Urinary bladder (tissue), 4 donors: Measurements from ENCODE around the gene PAK3. TPM values are rescaled to one million over a fixed set of nuclear protein-coding genes. Genes with fewer than 3 reads are reported as not detected.

Experiments
- DNase-seq: peaks from one replicate; pipeline ENCODE4 v3.0.0-alpha.2; 2015; ENCODE audit errors: extremely low spot score
- H3K27ac ChIP-seq: one replicate; pipeline ENCODE4 v1.5.1; 2013; ENCODE audit warnings: low read depth, mild to moderate bottlenecking, moderate library complexity
- H3K36me3 ChIP-seq: one replicate; pipeline ENCODE4 v1.6.1; 2013; ENCODE audit warnings: mild to moderate bottlenecking, moderate library complexity; ENCODE audit not compliant: insufficient read depth
- H3K4me1 ChIP-seq: one replicate; pipeline ENCODE4 v1.6.1; 2013; ENCODE audit warnings: mild to moderate bottlenecking, moderate library complexity; ENCODE audit not compliant: insufficient read depth
- H3K4me3 ChIP-seq: one replicate; pipeline ENCODE4 v1.5.1; 2013; ENCODE audit warnings: low read depth, low read length
- WGBS: extraction: QIAGEN DNeasy Blood & Tissue Kit; methylation state at CpG from one replicate; pipeline ENCODE4 v1.1.7; 2013; 5-methylcytosine and 5-hydroxymethylcytosine counted together
- polyA plus RNA-seq: library from polyadenylated mRNA; stranded (reverse); fragments of 200-250 nt; gene quantifications from one replicate; pipeline ENCODE4 v1.2.3, GENCODE V29; 2013
- total RNA-seq: library from RNA; depleted of rRNA; stranded (reverse); fragments of >200 nt; gene quantifications from one replicate; pipeline ENCODE4 v1.2.3, GENCODE V29; 2014
- donor health status: healthy with polysubstance abuse.
- donor health status: healthy.

PAK3 gene
- total and polyA plus RNA-seq, 2 donors, result 0.33 to 6.9 TPM

DNA sequence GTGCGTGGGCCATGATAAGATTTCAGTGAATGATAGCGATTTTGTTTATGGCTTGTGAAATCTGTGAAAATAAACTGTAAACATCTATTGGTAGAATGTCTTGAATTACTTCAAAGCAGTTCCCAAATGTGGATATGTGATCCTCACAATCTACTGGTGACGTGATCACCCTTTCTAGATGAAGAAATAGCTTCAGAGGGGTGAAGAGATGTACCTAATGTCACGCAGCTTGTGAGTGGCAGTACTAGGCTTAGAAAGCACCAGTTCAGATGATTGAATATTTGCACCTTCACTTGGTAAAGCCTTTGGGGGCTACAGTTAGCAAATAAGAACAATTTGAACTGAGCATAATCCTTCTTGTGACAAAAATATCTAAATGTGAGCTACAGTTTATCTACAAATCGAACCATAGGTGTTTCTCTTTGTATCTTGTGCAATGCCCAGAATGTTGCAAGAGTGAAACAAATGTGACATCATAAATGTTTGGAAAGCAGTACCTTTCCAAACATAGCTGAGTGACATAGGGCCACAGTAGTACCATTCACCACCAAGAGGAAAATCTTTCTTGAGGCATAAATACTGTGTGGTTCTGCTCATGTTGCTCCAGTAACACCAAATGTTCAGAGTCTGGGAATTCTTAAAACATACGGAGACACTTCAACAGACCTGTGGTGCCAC is 14.2 kb downstream of the PAK3 start:
- DNase-seq, result no peak
- Histone ChIP-seq H3K27ac (no peak overlapping the region), H3K36me3 (no peaks in the 10 kb centered on the region), H3K4me1 (no peaks in the 10 kb centered on the region), H3K4me3 (no peak overlapping the region)
- WGBS, result 92% methylated on average over 6 of the region's 6 CpGs

DNA sequence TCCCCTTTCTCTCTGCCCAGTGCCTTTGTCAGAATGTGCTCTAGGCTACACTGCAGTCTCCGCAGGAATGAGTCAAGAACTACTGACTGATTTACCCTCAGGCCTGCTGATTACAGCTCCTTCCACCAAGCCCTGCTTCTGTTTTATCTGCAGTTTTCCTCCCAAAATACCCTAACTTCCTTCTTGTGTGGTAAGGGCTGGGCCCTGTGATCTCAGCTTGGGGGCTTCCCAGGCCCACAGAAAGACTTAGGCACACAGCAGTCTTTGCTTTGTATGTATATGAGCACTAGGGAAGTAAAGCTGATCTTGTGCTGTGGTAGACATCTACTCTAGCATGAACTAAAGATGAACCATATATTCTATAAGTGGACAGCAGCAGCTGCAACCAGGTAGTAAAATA is 18.8 kb downstream of the PAK3 start:
- WGBS, result 93% methylated on average over 1 of the region's 1 CpG

DNA sequence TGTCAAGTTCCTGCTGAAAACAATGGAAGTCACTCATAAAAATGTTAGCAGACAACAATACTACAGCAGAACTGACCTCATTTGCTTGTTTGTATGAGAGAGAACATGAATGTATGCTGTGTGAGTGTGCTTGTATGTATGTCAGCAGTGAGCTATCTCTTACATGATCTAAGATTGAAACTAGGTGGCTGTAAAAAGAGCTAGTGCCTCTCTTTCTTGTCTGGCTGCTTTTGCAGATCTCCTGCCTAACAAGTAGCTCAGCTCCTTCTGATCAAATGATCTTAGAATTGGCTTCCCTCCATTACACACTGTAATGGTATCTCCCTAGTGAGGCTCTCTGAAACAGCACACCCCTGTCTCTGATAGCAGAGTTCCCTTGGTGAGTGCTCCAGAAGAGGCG is 20.7 kb downstream of the PAK3 start:
- Histone ChIP-seq H3K4me3 (no peak overlapping the region), H3K36me3 (no peaks in the 10 kb centered on the region), H3K27ac (no peak overlapping the region), H3K4me1 (no peaks in the 10 kb centered on the region)
- DNase-seq, result no peak
- 94% methylated on average over 1 of the region's 1 CpG for WGBS

More for the DNA sequence above, 18.8 kb downstream of the PAK3 start:
- Histone ChIP-seq H3K36me3 (no peaks in the 10 kb centered on the region), H3K4me1 (no peaks in the 10 kb centered on the region), H3K4me3 (no peak overlapping the region), H3K27ac (no peak overlapping the region)
- no peak for DNase-seq

DNA sequence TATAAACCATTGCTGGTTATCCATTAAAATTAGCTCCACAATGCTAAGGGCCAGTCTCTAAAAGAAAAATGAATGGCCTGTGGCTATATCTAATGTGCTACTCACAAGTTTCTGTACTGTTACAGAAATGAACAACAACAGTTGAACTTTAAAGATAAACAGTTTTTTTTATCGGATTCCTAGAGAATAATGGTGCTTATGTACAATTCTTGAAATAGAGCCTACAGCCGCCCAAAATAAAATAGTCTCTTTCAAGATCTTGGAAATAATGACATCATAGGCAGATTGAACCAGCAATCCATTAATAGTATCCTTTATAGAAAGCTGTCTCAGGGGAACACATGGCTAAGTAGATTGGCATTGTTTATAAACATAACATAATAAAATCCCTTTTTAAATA is 23.4 kb downstream of the PAK3 start:
- Histone ChIP-seq H3K4me1 (no peaks in the 10 kb centered on the region), H3K36me3 (no peaks in the 10 kb centered on the region), H3K27ac (no peak overlapping the region), H3K4me3 (no peak overlapping the region)
- 57% methylated on average over 2 of the region's 2 CpGs for WGBS
- no peak for DNase-seq

DNA sequence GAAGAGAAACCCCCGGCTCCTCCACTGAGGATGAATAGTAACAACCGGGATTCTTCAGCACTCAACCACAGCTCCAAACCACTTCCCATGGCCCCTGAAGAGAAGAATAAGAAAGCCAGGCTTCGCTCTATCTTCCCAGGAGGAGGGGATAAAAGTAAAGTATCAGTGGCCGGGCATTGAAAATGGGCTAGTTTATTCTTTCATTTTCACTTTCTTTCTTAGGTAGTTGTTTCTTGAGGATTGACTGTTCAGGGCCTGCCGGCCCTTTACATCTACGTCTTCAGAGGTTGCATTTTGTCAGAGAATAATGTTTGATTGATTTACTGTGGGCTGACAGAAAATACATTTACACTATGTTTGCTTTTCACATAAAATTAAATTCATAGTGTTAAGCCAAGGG is 27.1 kb downstream of the PAK3 start:
- Histone ChIP-seq H3K4me1 (no peaks in the 10 kb centered on the region), H3K36me3 (no peaks in the 10 kb centered on the region), H3K27ac (no peak overlapping the region), H3K4me3 (no peak overlapping the region)
- no peak for DNase-seq
- 84% methylated on average over 6 of the region's 6 CpGs for WGBS

DNA sequence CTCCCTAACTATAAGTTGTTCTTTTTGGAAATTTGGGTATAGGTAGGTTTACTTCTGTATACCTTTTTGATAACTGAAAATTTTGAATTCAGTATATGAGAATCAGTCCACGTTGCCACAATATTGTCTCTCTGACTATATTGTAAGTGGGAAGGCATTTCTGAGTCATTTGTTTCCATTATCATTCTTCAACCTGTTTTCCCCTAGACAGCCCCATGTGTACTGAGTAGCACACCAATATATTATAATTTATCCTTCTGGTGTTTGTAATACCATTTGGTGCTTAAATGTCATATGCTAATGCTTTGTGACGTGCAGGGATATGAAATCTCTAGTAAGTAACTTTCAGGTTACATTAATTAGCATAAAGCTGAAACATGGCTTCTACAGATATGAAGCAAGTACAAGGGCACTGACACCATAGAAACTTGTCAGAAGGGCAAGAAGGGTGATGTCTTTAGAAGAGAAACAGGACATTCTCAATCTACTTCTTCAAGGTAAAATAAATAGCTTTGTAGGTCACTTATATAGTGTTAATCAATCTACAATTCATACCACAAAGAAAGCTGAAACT is 27.7 kb downstream of the PAK3 start:
- no peak for DNase-seq
- H3K4me3 ChIP-seq, result no peak overlapping the region
- H3K4me1 ChIP-seq, result no peaks in the 10 kb centered on the region
- WGBS, result 94% methylated on average over 2 of the region's 2 CpGs
- H3K27ac ChIP-seq, result no peak overlapping the region
- no peaks in the 10 kb centered on the region for H3K36me3 ChIP-seq

DNA sequence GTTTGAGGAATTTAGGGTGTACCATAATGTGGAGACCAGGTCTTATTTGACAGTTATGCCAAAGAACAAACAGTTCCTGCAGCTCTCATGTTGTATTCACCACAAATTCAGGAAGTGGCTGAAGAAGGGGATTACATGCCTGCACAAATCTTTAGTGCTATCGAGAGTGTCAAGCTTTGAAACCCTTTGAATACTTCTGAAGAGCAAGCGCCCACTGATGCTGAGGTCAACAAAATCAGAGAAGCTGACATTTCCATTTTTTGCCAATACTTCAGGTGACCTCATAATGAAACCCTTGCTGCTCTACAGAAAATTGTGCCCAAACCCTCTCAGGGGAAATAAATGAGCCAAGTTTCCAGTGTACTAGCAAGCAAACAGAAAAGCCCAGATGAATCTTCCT is 28.4 kb downstream of the PAK3 start:
- no peak overlapping the region for H3K27ac ChIP-seq
- no peaks in the 10 kb centered on the region for H3K4me1 ChIP-seq
- no peaks in the 10 kb centered on the region for H3K36me3 ChIP-seq
- no peak for DNase-seq
- WGBS, result 75% methylated on average over 2 of the region's 2 CpGs
- H3K4me3 ChIP-seq, result no peak overlapping the region

DNA sequence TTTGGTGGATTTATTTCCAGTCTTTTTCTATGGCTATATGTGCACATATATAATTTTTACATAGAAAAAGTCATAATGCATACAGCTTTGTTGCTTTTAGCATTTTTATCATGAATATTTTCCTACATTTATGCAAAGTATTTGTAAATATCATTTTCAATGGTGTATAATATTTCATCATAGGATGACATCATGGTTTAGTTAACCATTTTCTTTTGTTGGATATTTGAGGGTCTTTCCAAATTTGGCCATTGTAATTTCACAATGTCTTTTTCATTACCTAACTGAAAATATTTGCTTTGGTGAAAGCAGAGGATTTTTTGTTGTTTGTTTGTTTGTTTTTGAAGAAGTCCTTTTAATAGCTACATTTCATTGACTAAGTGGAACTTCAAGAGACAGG is 31.0 kb downstream of the PAK3 start:
- DNase-seq, result no peak
- Histone ChIP-seq H3K36me3 (no peaks in the 10 kb centered on the region), H3K27ac (no peak overlapping the region), H3K4me3 (no peak overlapping the region), H3K4me1 (no peaks in the 10 kb centered on the region)

DNA sequence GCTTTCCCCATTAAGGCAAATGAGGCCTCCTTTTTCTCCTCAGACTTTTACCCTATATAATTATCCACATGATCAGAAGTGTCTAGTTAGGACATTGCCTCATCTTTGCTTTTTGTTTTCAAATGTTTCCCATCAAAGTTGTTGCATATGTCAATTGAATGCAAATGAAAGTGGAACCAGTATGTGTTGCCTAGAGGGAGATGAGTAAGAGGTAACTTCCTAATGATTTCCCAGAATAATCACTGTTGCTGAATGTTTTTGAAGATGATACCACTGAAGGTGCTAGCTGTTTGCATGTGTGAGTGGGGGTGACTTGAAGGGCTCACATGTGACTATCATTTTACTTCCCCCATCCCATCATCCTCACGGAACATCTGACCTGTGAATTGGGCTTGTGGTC is 33.9 kb downstream of the PAK3 start:
- Histone ChIP-seq H3K4me3 (no peak overlapping the region), H3K36me3 (no peaks in the 10 kb centered on the region), H3K27ac (no peak overlapping the region), H3K4me1 (no peaks in the 10 kb centered on the region)
- 88% methylated on average over 1 of the region's 1 CpG for WGBS
- DNase-seq, result no peak

DNA sequence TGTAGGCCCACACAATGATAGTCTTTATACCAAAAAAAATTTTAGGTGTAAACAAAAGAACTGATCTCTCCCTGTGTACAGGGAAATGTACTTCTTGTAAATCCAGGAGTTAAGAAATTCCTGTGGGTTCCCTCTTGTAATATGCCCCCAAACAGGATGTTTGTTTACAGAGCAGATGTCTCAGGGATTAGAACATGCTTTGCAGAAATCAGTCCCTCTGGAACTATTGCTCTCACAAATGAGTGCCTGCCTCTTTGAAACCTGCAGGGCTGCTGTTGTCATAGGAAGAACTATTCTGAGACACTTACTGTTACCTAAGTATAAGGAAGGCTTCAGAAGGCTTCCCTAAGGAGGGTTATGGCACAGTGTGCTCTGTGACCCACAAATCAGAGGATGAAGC is 35.6 kb downstream of the PAK3 start:
- Histone ChIP-seq H3K27ac (no peak overlapping the region), H3K36me3 (no peaks in the 10 kb centered on the region), H3K4me3 (no peak overlapping the region), H3K4me1 (no peaks in the 10 kb centered on the region)
- no peak for DNase-seq

DNA sequence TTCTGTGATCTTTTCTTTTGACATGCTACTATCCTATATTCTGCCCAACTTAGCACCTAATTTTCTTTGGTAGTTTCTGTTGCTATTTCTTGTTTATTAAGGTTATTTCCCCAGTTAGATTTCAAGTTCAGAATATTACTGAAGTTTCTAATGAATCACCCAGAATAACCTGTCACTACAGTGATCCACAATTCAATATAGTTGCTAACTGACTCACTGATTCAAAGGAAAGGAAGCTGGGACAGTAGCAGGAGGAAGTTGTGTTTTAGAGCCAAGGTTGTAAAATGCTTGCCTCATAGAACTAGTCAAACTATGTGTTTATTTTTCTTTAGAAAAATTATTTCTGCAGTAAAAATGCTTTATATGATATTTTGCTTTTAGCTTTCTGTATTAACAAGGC is 37.4 kb downstream of the PAK3 start:
- DNase-seq, result no peak
- no peaks in the 10 kb centered on the region for H3K4me1 ChIP-seq
- H3K36me3 ChIP-seq, result no peaks in the 10 kb centered on the region
- H3K4me3 ChIP-seq, result no peak overlapping the region
- no peak overlapping the region for H3K27ac ChIP-seq

DNA sequence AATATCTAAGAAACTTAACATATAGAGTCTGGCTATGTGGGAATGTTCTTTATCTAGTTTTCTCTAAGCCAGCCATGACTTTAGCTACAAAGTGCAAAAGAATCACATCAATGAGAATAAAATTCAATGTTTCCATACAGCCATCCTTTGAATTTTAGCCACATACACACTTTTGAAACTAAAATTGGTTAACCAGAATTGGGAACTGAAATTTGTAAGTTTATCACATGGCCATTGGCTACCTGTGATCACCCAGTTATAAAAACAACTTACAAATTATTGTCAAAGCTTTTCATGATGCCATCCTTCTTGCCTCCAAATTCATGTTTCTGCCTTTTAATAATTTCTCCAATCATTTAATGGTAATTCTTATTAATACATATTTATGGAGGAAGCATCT is 49.9 kb downstream of the PAK3 start:
- no peak overlapping the region for H3K4me3 ChIP-seq
- H3K36me3 ChIP-seq, result no peaks in the 10 kb centered on the region
- DNase-seq, result no peak
- no peaks in the 10 kb centered on the region for H3K4me1 ChIP-seq
- no peak overlapping the region for H3K27ac ChIP-seq

DNA sequence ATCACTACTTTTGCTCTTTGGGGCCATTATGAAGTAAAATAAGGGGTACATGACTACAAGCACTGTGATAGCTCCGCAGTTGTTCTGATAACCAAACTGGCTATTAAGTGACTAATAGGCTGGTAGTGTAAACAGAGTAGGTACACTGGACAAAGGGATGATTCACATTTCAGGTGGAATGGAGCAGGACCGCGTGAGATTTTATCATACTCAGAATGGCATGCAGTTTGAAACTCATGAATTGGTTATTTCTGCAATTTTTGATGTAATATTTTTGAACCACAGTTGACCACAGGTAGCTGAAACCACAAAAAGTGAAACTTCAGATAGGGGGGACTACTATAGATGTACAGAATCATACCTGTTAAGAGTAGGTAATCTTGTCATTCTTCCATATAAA is 55.8 kb downstream of the PAK3 start:
- no peaks in the 10 kb centered on the region for H3K4me1 ChIP-seq
- no peaks in the 10 kb centered on the region for H3K36me3 ChIP-seq
- H3K27ac ChIP-seq, result no peak overlapping the region
- no peak overlapping the region for H3K4me3 ChIP-seq
- DNase-seq, result no peak
- WGBS, result 84% methylated on average over 3 of the region's 3 CpGs

DNA sequence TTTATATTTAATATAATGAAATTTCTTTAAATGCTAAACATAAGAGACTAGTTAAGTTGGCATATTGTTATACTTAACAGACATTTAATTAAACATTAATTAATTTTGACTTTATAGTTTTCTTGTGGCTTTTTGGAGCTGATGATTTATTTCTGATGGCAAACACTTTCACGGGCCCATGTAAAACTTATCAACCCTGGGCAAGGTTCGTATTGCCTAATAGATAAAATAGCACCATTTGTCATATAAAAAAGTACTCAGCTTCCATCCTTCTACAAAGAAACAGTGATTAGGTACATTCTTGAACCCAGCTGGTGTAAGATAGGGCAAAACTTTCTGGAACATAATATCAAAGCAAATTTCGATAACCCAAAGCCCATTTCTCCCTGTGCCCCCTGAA is 63.2 kb downstream of the PAK3 start:
- WGBS, result 68% methylated on average over 3 of the region's 3 CpGs
- no peaks in the 10 kb centered on the region for H3K36me3 ChIP-seq
- no peak overlapping the region for H3K27ac ChIP-seq
- no peak overlapping the region for H3K4me3 ChIP-seq
- no peaks in the 10 kb centered on the region for H3K4me1 ChIP-seq
- no peak for DNase-seq

DNA sequence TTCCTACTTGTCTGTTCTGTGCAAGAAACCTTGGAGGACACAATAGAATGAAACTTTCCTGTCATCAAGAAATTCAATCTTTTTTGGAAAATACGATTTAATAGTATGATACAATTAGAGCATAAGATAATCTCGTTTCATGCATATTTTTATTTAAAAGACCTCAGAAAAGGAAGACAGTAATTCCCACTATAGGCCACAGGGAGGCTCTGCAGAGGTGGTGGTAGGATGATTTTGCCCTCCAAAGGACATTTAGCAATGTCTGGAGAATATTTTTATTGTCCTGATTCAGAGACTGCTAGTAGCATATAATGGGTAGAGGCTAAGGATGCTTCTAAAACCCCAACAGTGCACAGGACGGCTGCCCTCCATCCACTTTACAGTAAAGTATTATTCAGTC is 68.7 kb downstream of the PAK3 start:
- H3K27ac ChIP-seq, result no peak overlapping the region
- no peaks in the 10 kb centered on the region for H3K4me1 ChIP-seq
- DNase-seq, result no peak
- H3K4me3 ChIP-seq, result no peak overlapping the region
- WGBS, result 55% methylated on average over 3 of the region's 3 CpGs
- no peaks in the 10 kb centered on the region for H3K36me3 ChIP-seq
